Mesodermal cell (in vitro differentiated cells): ENCODE measurements around the gene PTDSS2.

ENCODE experiments used
- H3K27ac ChIP-seq: 2 replicates; pipeline ENCODE4 v1.7.0; 2013; ENCODE audit warnings: mild to moderate bottlenecking, low read depth, low read length, moderate library complexity; ENCODE audit not compliant: severe bottlenecking
- H3K36me3 ChIP-seq: 2 replicates; pipeline ENCODE4 v1.7.1; 2013; ENCODE audit warnings: mild to moderate bottlenecking, low read length, moderate library complexity; ENCODE audit not compliant: control insufficient read depth, insufficient read depth
- H3K4me1 ChIP-seq: one replicate; pipeline ENCODE4 v1.7.1; 2013; ENCODE audit warnings: mild to moderate bottlenecking, low read length; ENCODE audit not compliant: insufficient read depth, control insufficient read depth, poor library complexity, severe bottlenecking
- H3K4me3 ChIP-seq: 2 replicates; pipeline ENCODE4 v1.7.0; 2013; ENCODE audit warnings: low read length, control low read depth, mild to moderate bottlenecking; ENCODE audit not compliant: insufficient read depth, poor library complexity, severe bottlenecking; ENCODE audit errors: extremely low read depth
- H3K9me3 ChIP-seq: 2 replicates; pipeline ENCODE4 v1.7.1; 2013; ENCODE audit warnings: mild to moderate bottlenecking, low read length, moderate library complexity; ENCODE audit not compliant: control insufficient read depth
- WGBS, 2 experiments: methylation state at CpG; one replicate each; pipeline ENCODE4 v1.1.5; 2013; ENCODE audit warnings: missing lambda C conversion rate in 2 of 2; ENCODE audit not compliant: insufficient coverage in 2 of 2; 5-methylcytosine and 5-hydroxymethylcytosine counted together

Gene PTDSS2

GRCh38 chr11:443542-444199 is 6.4 kb upstream of the PTDSS2 start:
- H3K4me3 ChIP-seq, result no peak overlapping the region
- peaks cover 7% of the 10 kb centered on the region for H3K4me1 ChIP-seq
- no peaks in the 10 kb centered on the region for H3K36me3 ChIP-seq
- WGBS, 2 experiments, result 85 to 86% methylated on average over 14 to 16 of the region's 16 CpGs
- H3K27ac ChIP-seq, result no peak overlapping the region
- no peaks in the 10 kb centered on the region for H3K9me3 ChIP-seq

DNA sequence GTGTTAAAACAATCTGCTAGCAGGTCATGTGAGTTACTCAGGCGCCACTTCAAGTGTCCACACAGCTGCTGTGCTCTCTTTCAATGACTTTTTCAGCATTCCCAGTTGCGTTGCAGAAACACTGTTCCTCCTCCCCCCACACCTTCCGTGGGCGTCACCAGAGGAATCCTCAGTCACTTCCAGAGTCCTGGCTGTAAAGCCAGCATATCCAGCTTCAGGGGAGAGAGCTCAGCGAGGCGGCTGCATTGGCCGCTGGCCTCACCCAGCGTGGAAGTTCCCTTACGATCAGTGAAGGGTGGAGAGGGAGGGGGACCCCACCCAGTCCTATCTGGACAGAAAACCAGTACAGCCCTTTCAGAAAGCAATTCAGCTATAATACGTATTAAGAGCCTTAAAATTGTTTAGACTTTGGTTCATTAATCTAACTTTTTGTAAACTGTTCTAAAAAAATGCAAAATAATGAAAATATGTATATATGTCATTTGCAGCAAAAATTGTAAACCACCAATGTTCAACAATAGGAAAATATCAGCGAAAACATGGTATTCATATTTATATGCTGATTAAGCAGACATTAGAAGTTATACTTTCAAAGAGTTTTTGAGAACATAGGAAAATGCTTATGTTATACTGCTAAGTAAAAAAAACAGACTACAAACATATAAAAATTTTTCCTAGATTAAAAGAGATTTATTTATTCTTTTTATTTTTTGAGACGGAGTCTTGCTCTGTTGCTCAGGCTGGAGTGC is 5.5 kb upstream of the PTDSS2 start:
- Histone ChIP-seq H3K4me3 (no peak overlapping the region), H3K36me3 (no peaks in the 10 kb centered on the region), H3K4me1 (peaks cover 11% of the 10 kb centered on the region), H3K9me3 (no peaks in the 10 kb centered on the region), H3K27ac (no peak overlapping the region)
- 61 to 76% methylated on average over 9 to 10 of the region's 12 CpGs for WGBS, 2 experiments

DNA sequence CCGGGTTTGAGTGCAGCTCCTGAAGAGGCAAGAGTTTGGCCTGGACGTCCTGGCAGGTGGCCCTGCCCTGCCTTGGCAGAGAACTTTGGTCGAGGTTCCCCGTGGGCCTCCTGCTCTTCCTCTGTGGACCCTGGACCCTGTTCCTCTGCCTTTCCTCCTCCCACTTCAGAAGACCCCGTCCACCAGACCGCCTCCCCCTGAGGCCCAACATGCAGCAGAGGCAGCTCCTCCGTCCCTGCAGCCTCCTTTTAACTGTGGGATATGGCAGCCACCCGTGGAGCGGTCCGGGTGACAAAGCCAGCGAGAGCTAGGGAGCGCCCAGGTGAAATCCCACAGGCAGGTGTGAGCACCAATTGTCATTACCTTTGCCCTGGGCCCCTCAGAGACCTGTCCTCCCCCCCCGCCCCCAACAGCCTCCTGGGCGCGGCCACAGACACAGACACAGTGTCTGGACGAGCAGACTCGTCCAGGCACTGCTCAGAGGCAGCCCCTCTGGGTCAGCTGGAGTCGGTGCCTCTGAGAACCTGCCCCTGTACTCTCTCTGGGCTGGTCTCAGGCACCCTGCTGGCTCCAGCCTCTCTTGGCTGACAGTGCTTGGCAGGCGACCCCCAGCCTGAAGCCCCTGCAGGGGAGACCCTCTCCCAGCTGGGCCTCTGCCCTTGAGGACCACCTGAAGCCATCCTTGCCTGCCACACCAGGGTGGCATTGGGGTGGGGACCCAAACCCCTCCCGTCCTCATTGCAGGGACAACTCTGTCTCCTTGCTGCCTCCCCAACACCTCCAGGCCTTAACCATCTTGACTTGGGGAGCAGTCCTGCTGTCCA is 4.1 kb upstream of the PTDSS2 start:
- Histone ChIP-seq H3K4me1 (peaks cover 12% of the 10 kb centered on the region), H3K27ac (no peak overlapping the region), H3K9me3 (no peaks in the 10 kb centered on the region), H3K4me3 (no peak overlapping the region), H3K36me3 (no peaks in the 10 kb centered on the region)
- 80 to 89% methylated on average over 16 to 18 of the region's 20 CpGs for WGBS, 2 experiments

GRCh38 chr11:446891-447290 is 3.2 kb upstream of the PTDSS2 start:
- Histone ChIP-seq H3K4me1 (peaks cover 21% of the 10 kb centered on the region), H3K27ac (no peak overlapping the region), H3K4me3 (no peak overlapping the region), H3K9me3 (no peaks in the 10 kb centered on the region), H3K36me3 (peaks cover 6% of the 10 kb centered on the region)
- WGBS, 2 experiments, result 91 to 98% methylated on average over 5 to 6 of the region's 7 CpGs

- peak overlapping the region; percentile 56 for H3K4me3 ChIP-seq
- WGBS, 2 experiments, result 7 to 11% methylated on average over 40 to 52 of the region's 55 CpGs
- no peaks in the 10 kb centered on the region for H3K9me3 ChIP-seq
- peak overlapping the region; percentile 79 for H3K27ac ChIP-seq
- peaks cover 19% of the 10 kb centered on the region for H3K36me3 ChIP-seq
- peaks cover 24% of the 10 kb centered on the region for H3K4me1 ChIP-seq
Measured at GRCh38 chr11:447923-448731, 2.0 kb upstream of the PTDSS2 start.

DNA sequence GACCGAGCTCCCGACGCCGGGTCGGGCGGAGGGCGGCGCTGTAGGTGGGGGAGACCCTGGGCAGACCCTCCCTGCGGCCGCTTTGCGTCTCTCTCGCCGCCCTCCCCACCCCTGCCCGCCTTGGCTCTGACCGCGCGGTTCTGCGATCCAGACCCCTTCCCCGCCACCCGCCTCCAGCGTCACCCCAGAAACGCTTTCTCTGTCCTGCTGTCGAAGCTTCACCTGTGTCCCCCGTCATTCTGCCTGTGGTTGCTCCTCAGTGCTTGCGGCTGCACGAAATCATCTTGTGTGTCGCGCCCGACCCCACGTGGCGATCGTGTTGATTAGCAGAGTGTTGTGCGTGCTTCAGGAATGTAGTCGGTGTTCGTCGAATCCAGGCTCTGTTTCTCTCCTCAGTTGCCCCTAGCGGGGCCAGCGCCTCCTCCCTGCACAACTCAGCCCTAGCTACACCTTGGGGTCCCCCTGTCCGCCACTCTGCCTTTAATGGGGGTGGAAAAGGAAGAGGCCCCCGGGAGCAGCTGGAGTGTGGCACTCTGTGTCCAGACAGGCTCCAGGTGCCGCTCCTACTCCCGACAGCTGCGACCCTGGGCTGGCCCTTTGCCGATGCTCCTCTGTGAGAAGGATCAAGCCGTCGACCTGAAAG is 851 bp downstream of the PTDSS2 start:
- Histone ChIP-seq H3K4me3 (peak overlapping the region; percentile 82), H3K27ac (no peak overlapping the region), H3K9me3 (no peaks in the 10 kb centered on the region), H3K4me1 (peaks cover 26% of the 10 kb centered on the region), H3K36me3 (peaks cover 40% of the 10 kb centered on the region)
- 7% methylated on average over 40 to 43 of the region's 46 CpGs for WGBS, 2 experiments

GRCh38 chr11:451738-452137 is 1.7 kb downstream of the PTDSS2 start:
- Histone ChIP-seq H3K27ac (no peak overlapping the region), H3K4me3 (peak overlapping the region; percentile 82), H3K36me3 (peaks cover 47% of the 10 kb centered on the region), H3K9me3 (no peaks in the 10 kb centered on the region), H3K4me1 (peaks cover 22% of the 10 kb centered on the region)
- WGBS, 2 experiments, result 93 to 97% methylated on average over 9 to 14 of the region's 14 CpGs

GRCh38 chr11:452203-452744 is 2.2 kb downstream of the PTDSS2 start:
- Histone ChIP-seq H3K4me1 (peaks cover 19% of the 10 kb centered on the region), H3K9me3 (no peaks in the 10 kb centered on the region), H3K36me3 (peaks cover 51% of the 10 kb centered on the region), H3K27ac (no peak overlapping the region), H3K4me3 (no peak overlapping the region)
- WGBS, 2 experiments, result 96% methylated on average over 12 of the region's 12 CpGs

DNA sequence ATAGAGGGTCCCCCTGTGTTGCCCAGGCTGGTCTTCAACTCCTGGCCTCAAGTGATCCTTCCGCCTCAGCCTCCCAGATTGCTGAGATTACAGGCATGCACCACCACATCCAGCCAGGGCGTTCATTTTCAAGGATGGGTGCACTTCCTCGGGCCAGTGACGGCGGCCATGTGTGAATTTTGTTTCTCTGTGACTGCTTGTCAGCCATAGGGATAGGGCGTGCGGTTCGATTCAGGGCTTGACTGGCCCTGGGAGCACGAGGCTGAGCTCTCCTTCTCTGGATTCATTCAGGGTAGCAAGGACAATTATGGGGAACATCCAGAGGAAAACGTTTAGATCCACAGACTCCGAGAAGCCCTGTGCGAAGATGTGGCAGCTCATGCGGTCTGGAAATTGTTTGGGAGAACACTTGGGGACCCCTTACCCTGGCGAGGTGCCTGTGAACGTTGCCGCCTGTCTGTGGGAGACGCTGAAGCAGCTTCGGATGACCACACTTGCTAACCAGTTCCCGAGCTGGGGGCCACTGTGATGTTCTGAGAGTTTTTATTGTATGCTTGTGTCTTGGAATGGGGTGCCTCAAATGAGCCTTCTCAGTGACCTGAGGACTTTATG is 2.9 kb downstream of the PTDSS2 start:
- H3K36me3 ChIP-seq, result peaks cover 55% of the 10 kb centered on the region
- WGBS, 2 experiments, result 94 to 95% methylated on average over 16 to 19 of the region's 19 CpGs
- no peak overlapping the region for H3K27ac ChIP-seq
- peaks cover 19% of the 10 kb centered on the region for H3K4me1 ChIP-seq
- H3K4me3 ChIP-seq, result no peak overlapping the region
- H3K9me3 ChIP-seq, result no peaks in the 10 kb centered on the region
